GM19351 (cell line): ENCODE results near the gene DCUN1D3.
"Not testable (repeated sequence)": the region's sequence is repeated elsewhere in the genome, so short reads cannot be mapped to it uniquely, and the experiment has no call there.

Source experiments
- ATAC-seq: cut with Tn5 transposase; IDR thresholded peaks from one replicate; pipeline ENCODE4 v1.9.1; 2021; ENCODE audit warnings: mild to moderate bottlenecking, moderate library complexity; ENCODE audit not compliant: unreplicated experiment

DCUN1D3 gene

GRCh38 chr16:20900299-20901067 is at the start of gene DCUN1D3, which contains the start of gene LYRM1:
Gene DCUN1D3 (minus strand): TSS chr16:20900358. CDS start chr16:20862538, 37,820 bp downstream.
Gene LYRM1 (plus strand): TSS chr16:20900771. CDS start chr16:20915556, 14,785 bp downstream.
- ATAC-seq: peak; percentile 68

GRCh38 chr16:20949660-20950059 is 49.5 kb upstream of the DCUN1D3 start:
- no peak for ATAC-seq

GRCh38 chr16:20948444-20948843 is 48.3 kb upstream of the DCUN1D3 start:
- no peak for ATAC-seq

- ATAC-seq: no peak
Observed at GRCh38 chr16:20946015-20946629, 46.0 kb upstream of the DCUN1D3 start.

- not testable (repeated sequence) for ATAC-seq
Observed at GRCh38 chr16:20945575-20945875, 45.4 kb upstream of the DCUN1D3 start.

- no peak for ATAC-seq
Observed at GRCh38 chr16:20944861-20945574, 44.9 kb upstream of the DCUN1D3 start.

GRCh38 chr16:20942256-20942655 is 42.1 kb upstream of the DCUN1D3 start:
- ATAC-seq: no peak

- no peak for ATAC-seq
Observed at GRCh38 chr16:20941636-20941926, 41.4 kb upstream of the DCUN1D3 start.

GRCh38 chr16:20940871-20941635 is 40.9 kb upstream of the DCUN1D3 start:
- ATAC-seq: no peak

- ATAC-seq: no peak
Observed at GRCh38 chr16:20939611-20940010, 39.5 kb upstream of the DCUN1D3 start.

GRCh38 chr16:20938426-20938825 is 38.3 kb upstream of the DCUN1D3 start:
- ATAC-seq: no peak

- ATAC-seq: no peak
Observed at GRCh38 chr16:20937736-20938135, 37.6 kb upstream of the DCUN1D3 start.

GRCh38 chr16:20933589-20933988 is 33.4 kb upstream of the DCUN1D3 start:
- no peak for ATAC-seq

- ATAC-seq: no peak
Observed at GRCh38 chr16:20931066-20931600, 31.0 kb upstream of the DCUN1D3 start.

- no peak for ATAC-seq
Observed at GRCh38 chr16:20930365-20930690, 30.2 kb upstream of the DCUN1D3 start.

- ATAC-seq: not testable (repeated sequence)
Observed at GRCh38 chr16:20929676-20930364, 29.7 kb upstream of the DCUN1D3 start.

- peak; percentile 44 for ATAC-seq
Observed at GRCh38 chr16:20928774-20929411, 28.7 kb upstream of the DCUN1D3 start.

- ATAC-seq: no peak
Observed at GRCh38 chr16:20925751-20926150, 25.6 kb upstream of the DCUN1D3 start.

GRCh38 chr16:20923876-20924275 is 23.7 kb upstream of the DCUN1D3 start:
- no peak for ATAC-seq

GRCh38 chr16:20920799-20921198 is 20.6 kb upstream of the DCUN1D3 start:
- ATAC-seq: no peak
